Measurements from ENCODE around the gene SLC36A4.

Gene SLC36A4

DNA sequence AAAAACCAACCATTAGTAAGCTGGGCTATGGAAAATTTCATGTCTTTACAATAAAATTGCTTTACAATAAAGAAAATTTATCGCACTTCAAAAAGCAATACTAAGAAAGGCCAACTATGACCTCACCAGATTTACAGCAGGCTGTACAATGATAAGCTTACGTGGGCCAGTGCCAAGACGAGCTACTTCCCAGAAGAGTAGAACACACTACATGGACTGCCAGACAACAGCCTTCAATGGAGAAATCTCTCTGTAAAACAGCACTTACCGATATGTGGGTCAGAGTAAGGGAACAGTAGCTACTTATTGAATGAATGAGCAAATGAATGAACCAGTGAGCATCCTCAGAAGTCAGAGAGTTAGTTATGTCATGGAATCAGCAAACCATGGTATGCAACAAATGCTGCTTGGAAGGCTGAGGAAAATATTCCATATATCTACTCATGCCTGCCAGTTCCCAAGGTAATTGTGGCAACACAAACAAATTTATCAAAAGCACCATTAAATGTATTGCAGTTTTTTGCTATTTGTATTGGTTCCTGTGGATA is 74.4 kb downstream of the SLC36A4 start:
- H3K36me3 ChIP-seq (ENCODE audit: insufficient read depth, low read length), result no peaks in the 10 kb centered on the region
- no peak overlapping the region for H2AFZ ChIP-seq (ENCODE audit: low read length)
- TF ChIP-seq EZH2phosphoT487 (IDR thresholded peaks at IDR 0.05; ENCODE audit: borderline replicate concordance), result no peak
- TF ChIP-seq, protein P1, sequence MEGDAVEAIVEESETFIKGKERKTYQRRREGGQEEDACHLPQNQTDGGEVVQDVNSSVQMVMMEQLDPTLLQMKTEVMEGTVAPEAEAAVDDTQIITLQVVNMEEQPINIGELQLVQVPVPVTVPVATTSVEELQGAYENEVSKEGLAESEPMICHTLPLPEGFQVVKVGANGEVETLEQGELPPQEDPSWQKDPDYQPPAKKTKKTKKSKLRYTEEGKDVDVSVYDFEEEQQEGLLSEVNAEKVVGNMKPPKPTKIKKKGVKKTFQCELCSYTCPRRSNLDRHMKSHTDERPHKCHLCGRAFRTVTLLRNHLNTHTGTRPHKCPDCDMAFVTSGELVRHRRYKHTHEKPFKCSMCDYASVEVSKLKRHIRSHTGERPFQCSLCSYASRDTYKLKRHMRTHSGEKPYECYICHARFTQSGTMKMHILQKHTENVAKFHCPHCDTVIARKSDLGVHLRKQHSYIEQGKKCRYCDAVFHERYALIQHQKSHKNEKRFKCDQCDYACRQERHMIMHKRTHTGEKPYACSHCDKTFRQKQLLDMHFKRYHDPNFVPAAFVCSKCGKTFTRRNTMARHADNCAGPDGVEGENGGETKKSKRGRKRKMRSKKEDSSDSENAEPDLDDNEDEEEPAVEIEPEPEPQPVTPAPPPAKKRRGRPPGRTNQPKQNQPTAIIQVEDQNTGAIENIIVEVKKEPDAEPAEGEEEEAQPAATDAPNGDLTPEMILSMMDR (conservative IDR thresholded peaks at IDR 0.05; ENCODE audit: low read length), result no peak
- H3K9ac ChIP-seq (ENCODE audit: low read depth, low read length, poor library complexity, severe bottlenecking), result no peak overlapping the region
- no peaks in the 10 kb centered on the region for H3K9me3 ChIP-seq (ENCODE audit: insufficient read depth, low read depth, low read length)
- H3K79me2 ChIP-seq (ENCODE audit: insufficient read depth, low read length), result no peaks in the 10 kb centered on the region
- no peaks in the 10 kb centered on the region for H3K9me2 ChIP-seq (replicated peaks; ENCODE audit: low read depth, low read length)
- no peaks in the 10 kb centered on the region for H3K4me1 ChIP-seq (ENCODE audit: insufficient read depth, low read length, poor library complexity, severe bottlenecking)
- no peaks in the 10 kb centered on the region for H3K27me3 ChIP-seq (ENCODE audit: insufficient read depth, low read length, poor library complexity, severe bottlenecking)
- H4K20me1 ChIP-seq (ENCODE audit: insufficient read depth, low read length, poor library complexity, severe bottlenecking), result no peaks in the 10 kb centered on the region
- H3K4me3 ChIP-seq (ENCODE audit: low read length, poor library complexity, severe bottlenecking), result no peak overlapping the region
- H3F3A ChIP-seq (ENCODE audit: low read depth), result no peaks in the 10 kb centered on the region
- H3K4me2 ChIP-seq (ENCODE audit: low read depth, low read length, poor library complexity, severe bottlenecking), result no peak overlapping the region

GRCh38 chr11:93122535-93123235 is 75.1 kb downstream of the SLC36A4 start:
- no peaks in the 10 kb centered on the region for H3K9me2 ChIP-seq (replicated peaks; ENCODE audit: low read depth, low read length)
- H2AFZ ChIP-seq (ENCODE audit: low read length), result no peak overlapping the region
- no peaks in the 10 kb centered on the region for H3K9me3 ChIP-seq (ENCODE audit: insufficient read depth, low read depth, low read length)
- H3K36me3 ChIP-seq (ENCODE audit: insufficient read depth, low read length), result no peaks in the 10 kb centered on the region
- H3F3A ChIP-seq (ENCODE audit: low read depth), result no peaks in the 10 kb centered on the region
- H3K79me2 ChIP-seq (ENCODE audit: insufficient read depth, low read length), result no peaks in the 10 kb centered on the region
- TF ChIP-seq, protein P1 (conservative IDR thresholded peaks at IDR 0.05; ENCODE audit: low read length), result no peak
- TF ChIP-seq EZH2phosphoT487 (IDR thresholded peaks at IDR 0.05; ENCODE audit: borderline replicate concordance), result no peak
- H3K9ac ChIP-seq (ENCODE audit: low read depth, low read length, poor library complexity, severe bottlenecking), result no peak overlapping the region
- no peaks in the 10 kb centered on the region for H3K4me1 ChIP-seq (ENCODE audit: insufficient read depth, low read length, poor library complexity, severe bottlenecking)
- H3K27me3 ChIP-seq (ENCODE audit: insufficient read depth, low read length, poor library complexity, severe bottlenecking), result no peaks in the 10 kb centered on the region
- no peak overlapping the region for H3K4me3 ChIP-seq (ENCODE audit: low read length, poor library complexity, severe bottlenecking)
- H4K20me1 ChIP-seq (ENCODE audit: insufficient read depth, low read length, poor library complexity, severe bottlenecking), result no peaks in the 10 kb centered on the region
- H3K4me2 ChIP-seq (ENCODE audit: low read depth, low read length, poor library complexity, severe bottlenecking), result no peak overlapping the region

DNA sequence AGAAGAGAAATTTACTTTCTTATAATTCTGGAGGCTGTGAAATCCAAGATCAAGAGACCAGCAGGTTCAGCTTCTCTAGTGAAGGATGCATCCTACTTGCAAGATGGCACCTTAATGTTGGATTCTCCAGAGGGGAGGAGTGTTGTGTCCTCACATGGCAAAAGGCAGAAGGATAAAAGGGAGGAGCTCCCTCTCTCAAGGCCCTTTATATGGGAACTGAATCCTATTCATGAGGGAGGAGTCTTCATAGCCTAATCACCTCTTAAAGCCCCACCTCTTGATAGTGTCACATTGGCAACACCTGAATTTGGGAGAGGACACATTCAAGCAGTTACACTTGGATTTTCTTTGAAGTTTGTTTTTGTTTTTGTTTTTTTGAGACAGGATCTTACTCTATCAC is 79.5 kb downstream of the SLC36A4 start:
- Histone ChIP-seq H2AFZ (ENCODE audit: low read length) (no peak overlapping the region), H3K36me3 (ENCODE audit: insufficient read depth, low read length) (no peaks in the 10 kb centered on the region), H3K4me2 (ENCODE audit: low read depth, low read length, poor library complexity, severe bottlenecking) (no peak overlapping the region), H3K79me2 (ENCODE audit: insufficient read depth, low read length) (no peaks in the 10 kb centered on the region), H3K27me3 (ENCODE audit: insufficient read depth, low read length, poor library complexity, severe bottlenecking) (no peaks in the 10 kb centered on the region), H3K4me3 (ENCODE audit: low read length, poor library complexity, severe bottlenecking) (no peak overlapping the region), H3F3A (ENCODE audit: low read depth) (no peaks in the 10 kb centered on the region), H3K9ac (ENCODE audit: low read depth, low read length, poor library complexity, severe bottlenecking) (no peak overlapping the region), H3K4me1 (ENCODE audit: insufficient read depth, low read length, poor library complexity, severe bottlenecking) (no peaks in the 10 kb centered on the region), H3K9me2 (replicated peaks; ENCODE audit: low read depth, low read length) (no peaks in the 10 kb centered on the region), H3K9me3 (ENCODE audit: insufficient read depth, low read depth, low read length) (no peaks in the 10 kb centered on the region), H4K20me1 (ENCODE audit: insufficient read depth, low read length, poor library complexity, severe bottlenecking) (no peaks in the 10 kb centered on the region)
- TF ChIP-seq, protein P1 (conservative IDR thresholded peaks at IDR 0.05; ENCODE audit: low read length), result no peak
- TF ChIP-seq EZH2phosphoT487 (IDR thresholded peaks at IDR 0.05; ENCODE audit: borderline replicate concordance), result no peak
